ENCODE results near the gene EPHB6. TPM values are rescaled to one million over a fixed set of nuclear protein-coding genes. Genes with fewer than 3 reads are reported as not detected.

The EPHB6 gene
- total RNA-seq, 1 donor from 2014 or later, result 3.3 TPM

GRCh38 chr7:142883145-142883544, 28.3 kb downstream of the EPHB6 start:
- Histone ChIP-seq H3K4me3 (ENCODE audit: low read depth, low read length) (no peak overlapping the region), H3K36me3 (ENCODE audit: control insufficient read depth, insufficient read depth, low read length) (no peaks in the 10 kb centered on the region), H3K27me3 (ENCODE audit: control insufficient read depth, insufficient read depth, low read length) (no peaks in the 10 kb centered on the region)
- TF ChIP-seq, protein P1, sequence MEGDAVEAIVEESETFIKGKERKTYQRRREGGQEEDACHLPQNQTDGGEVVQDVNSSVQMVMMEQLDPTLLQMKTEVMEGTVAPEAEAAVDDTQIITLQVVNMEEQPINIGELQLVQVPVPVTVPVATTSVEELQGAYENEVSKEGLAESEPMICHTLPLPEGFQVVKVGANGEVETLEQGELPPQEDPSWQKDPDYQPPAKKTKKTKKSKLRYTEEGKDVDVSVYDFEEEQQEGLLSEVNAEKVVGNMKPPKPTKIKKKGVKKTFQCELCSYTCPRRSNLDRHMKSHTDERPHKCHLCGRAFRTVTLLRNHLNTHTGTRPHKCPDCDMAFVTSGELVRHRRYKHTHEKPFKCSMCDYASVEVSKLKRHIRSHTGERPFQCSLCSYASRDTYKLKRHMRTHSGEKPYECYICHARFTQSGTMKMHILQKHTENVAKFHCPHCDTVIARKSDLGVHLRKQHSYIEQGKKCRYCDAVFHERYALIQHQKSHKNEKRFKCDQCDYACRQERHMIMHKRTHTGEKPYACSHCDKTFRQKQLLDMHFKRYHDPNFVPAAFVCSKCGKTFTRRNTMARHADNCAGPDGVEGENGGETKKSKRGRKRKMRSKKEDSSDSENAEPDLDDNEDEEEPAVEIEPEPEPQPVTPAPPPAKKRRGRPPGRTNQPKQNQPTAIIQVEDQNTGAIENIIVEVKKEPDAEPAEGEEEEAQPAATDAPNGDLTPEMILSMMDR (IDR thresholded peaks at IDR 0.05; ENCODE audit: insufficient read depth, low read length, poor library complexity, severe bottlenecking), result no peak
- DNase-seq (ENCODE audit: low read depth), result no peak

GRCh38 chr7:142883571-142884285, 28.9 kb downstream of the EPHB6 start:
- TF ChIP-seq, protein P1 (IDR thresholded peaks at IDR 0.05; ENCODE audit: insufficient read depth, low read length, poor library complexity, severe bottlenecking), result no peak
- Histone ChIP-seq H3K27me3 (ENCODE audit: control insufficient read depth, insufficient read depth, low read length) (no peaks in the 10 kb centered on the region), H3K4me3 (ENCODE audit: low read depth, low read length) (no peak overlapping the region), H3K36me3 (ENCODE audit: control insufficient read depth, insufficient read depth, low read length) (no peaks in the 10 kb centered on the region)
- no peak for DNase-seq (ENCODE audit: low read depth)

GRCh38 chr7:142884286-142884640, 29.4 kb downstream of the EPHB6 start:
- H3K4me3 ChIP-seq (ENCODE audit: low read depth, low read length), result no peak overlapping the region
- no peaks in the 10 kb centered on the region for H3K36me3 ChIP-seq (ENCODE audit: control insufficient read depth, insufficient read depth, low read length)
- DNase-seq (ENCODE audit: low read depth), result no peak
- H3K27me3 ChIP-seq (ENCODE audit: control insufficient read depth, insufficient read depth, low read length), result no peaks in the 10 kb centered on the region
- TF ChIP-seq, protein P1 (IDR thresholded peaks at IDR 0.05; ENCODE audit: insufficient read depth, low read length, poor library complexity, severe bottlenecking), result no peak

DNA sequence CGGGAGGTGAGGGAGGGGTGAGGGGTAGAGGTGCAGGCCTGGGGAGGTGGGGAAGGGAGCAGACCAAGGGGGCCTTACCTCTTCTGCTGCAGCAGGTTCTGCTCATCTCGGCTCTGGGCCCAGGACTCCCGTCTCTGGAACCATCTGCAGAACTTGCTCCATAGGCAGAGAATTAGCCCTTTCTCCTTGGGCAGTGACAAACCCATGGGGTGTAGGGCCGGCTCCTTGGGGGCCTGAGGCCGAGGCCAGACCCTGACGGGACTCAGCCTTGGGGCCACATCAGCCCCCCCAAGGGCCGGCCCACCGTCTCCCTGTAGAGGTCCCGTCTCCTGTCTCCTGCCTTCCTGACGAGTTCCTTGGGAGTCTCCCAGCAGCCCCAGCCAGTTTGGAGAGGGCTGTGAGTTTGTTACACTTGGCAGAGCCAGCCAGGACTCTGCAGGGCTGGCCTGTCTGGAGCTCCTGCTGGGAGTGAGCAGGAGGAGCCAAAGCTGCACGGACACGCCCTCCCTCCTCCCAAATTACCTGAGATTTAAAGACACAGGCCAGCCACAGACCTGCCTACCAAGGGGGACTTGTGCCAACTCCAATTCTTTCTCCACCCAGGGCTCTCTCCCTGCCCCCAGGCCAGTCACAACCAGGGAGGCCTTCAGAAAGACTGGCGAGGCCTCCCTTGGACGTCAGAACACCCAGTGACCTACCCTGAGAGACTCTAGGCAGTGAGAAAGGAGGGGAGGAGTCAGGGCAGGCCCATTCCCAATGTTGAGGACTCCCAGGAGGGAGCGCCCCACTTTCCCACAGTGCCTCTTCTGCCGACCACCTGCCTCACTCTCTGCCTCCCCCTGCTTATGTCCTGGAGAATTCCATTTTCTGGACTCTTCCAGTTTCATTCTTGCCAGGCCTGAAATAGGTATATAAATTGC, 30.7 kb downstream of the EPHB6 start, which contains the start of gene TRPV6:
Gene TRPV6 (minus strand): TSS at position 435 of the 920 bp plus-strand sequence.
- TF ChIP-seq, protein P1 (IDR thresholded peaks at IDR 0.05; ENCODE audit: insufficient read depth, low read length, poor library complexity, severe bottlenecking), result no peak
- no peak for DNase-seq (ENCODE audit: low read depth)
- no peaks in the 10 kb centered on the region for H3K27me3 ChIP-seq (ENCODE audit: control insufficient read depth, insufficient read depth, low read length)
- H3K4me3 ChIP-seq (ENCODE audit: low read depth, low read length), result no peak within 1 kb of the TSS
- no peaks in the 10 kb centered on the region for H3K36me3 ChIP-seq (ENCODE audit: control insufficient read depth, insufficient read depth, low read length)

GRCh38 chr7:142886866-142887265, 32.0 kb downstream of the EPHB6 start:
- no peak for DNase-seq (ENCODE audit: low read depth)
- H3K4me3 ChIP-seq (ENCODE audit: low read depth, low read length), result no peak overlapping the region
- no peaks in the 10 kb centered on the region for H3K36me3 ChIP-seq (ENCODE audit: control insufficient read depth, insufficient read depth, low read length)
- TF ChIP-seq, protein P1 (IDR thresholded peaks at IDR 0.05; ENCODE audit: insufficient read depth, low read length, poor library complexity, severe bottlenecking), result no peak
- H3K27me3 ChIP-seq (ENCODE audit: control insufficient read depth, insufficient read depth, low read length), result no peaks in the 10 kb centered on the region

Data from kidney epithelial cell (primary cell).